HCT116 (cell line): ENCODE measurements around the gene PPM1J.

Experiments used
- CBX3 ChIP-seq: IDR thresholded peaks from 2 replicates; pipeline ENCODE4 v1.6.1; 2012; ENCODE audit warnings: low read depth
- CTCF ChIP-seq, 3 experiments: fragments of 200-600 bp in 1 of 3; sonication (generic) in 1 of 3; IDR thresholded peaks in 2 of 3; conservative IDR thresholded peaks in 1 of 3; 2 replicates each; pipeline ENCODE4 v1.5.1; 2012 to 2017; ENCODE audit warnings: low read depth in 2 of 3, low read length in 2 of 3, antibody characterized with exemption in 1 of 3, borderline replicate concordance in 1 of 3, control low read depth in 1 of 3, mild to moderate bottlenecking in 1 of 3, mixed read lengths in 1 of 3, mixed run types in 1 of 3, moderate library complexity in 1 of 3; ENCODE audit not compliant: insufficient read depth in 1 of 3
- ELF1 ChIP-seq: IDR thresholded peaks from 2 replicates; pipeline ENCODE4 v1.6.1; 2012; ENCODE audit warnings: low read depth, borderline replicate concordance
- EZH2phosphoT487 ChIP-seq: fragments of 200-600 bp; IDR thresholded peaks from 2 replicates; pipeline ENCODE4 v1.6.1; 2018; ENCODE audit warnings: antibody characterized with exemption, borderline replicate concordance
- JUND ChIP-seq: IDR thresholded peaks from 2 replicates; pipeline ENCODE4 v1.6.1; 2012
- POLR2AphosphoS5 ChIP-seq: IDR thresholded peaks from 2 replicates; pipeline ENCODE4 v1.6.1; 2011; ENCODE audit warnings: mild to moderate bottlenecking, low read depth, low read length, moderate library complexity
- SIN3A ChIP-seq: IDR thresholded peaks from 2 replicates; pipeline ENCODE4 v1.6.1; 2012; ENCODE audit warnings: low read depth
- SP1 ChIP-seq: IDR thresholded peaks from 2 replicates; pipeline ENCODE4 v1.6.1; 2012; ENCODE audit warnings: low read depth
- SRF ChIP-seq: IDR thresholded peaks from 2 replicates; pipeline ENCODE4 v1.6.1; 2012; ENCODE audit warnings: low read depth
- YY1 ChIP-seq: IDR thresholded peaks from 2 replicates; pipeline ENCODE4 v1.6.1; 2011; ENCODE audit warnings: low read length, low read depth, moderate library complexity, mild to moderate bottlenecking; ENCODE audit not compliant: insufficient replicate concordance; ENCODE audit errors: extremely low read depth

- no peak for TF ChIP-seq JUND
- no peak for TF ChIP-seq SRF
- TF ChIP-seq YY1: no peak
- TF ChIP-seq ELF1: no peak
- no peak for TF ChIP-seq SIN3A
- TF ChIP-seq CTCF (IDR thresholded peaks at IDR 0.05 in 2 of 3, conservative IDR thresholded peaks at IDR 0.05 in 1 of 3; ENCODE audit: borderline replicate concordance in 1 of 3, insufficient read depth in 1 of 3, low read depth in 2 of 3, low read length in 2 of 3): no peak
- no peak for TF ChIP-seq POLR2AphosphoS5
- no peak for TF ChIP-seq SP1
- no peak for TF ChIP-seq CBX3
- TF ChIP-seq EZH2phosphoT487: no peak
Measured at GRCh38 chr1:112666946-112667345, 48.2 kb downstream of the PPM1J start.
